Astrocyte of the cerebellum (primary cell): ENCODE results near the gene RGS6.

Experiments used
- DNase-seq: peaks from one replicate; pipeline ENCODE4 v3.0.0-alpha.2; 2011; ENCODE audit warnings: low read depth
- H3K4me3 ChIP-seq: 2 replicates; pipeline ENCODE4 v1.5.1; 2011; ENCODE audit warnings: mild to moderate bottlenecking, low read depth, low read length, moderate library complexity
- in situ Hi-C: cut with HindIII; loops from 2 replicates; pipeline ENCODE4 v1.10.0; 2017; ENCODE audit warnings: low sequenced_read_pairs
- TF ChIP-seq, protein P1 (sequence below): IDR thresholded peaks from 2 replicates; pipeline ENCODE4 v1.5.1; 2012; ENCODE audit warnings: low read length, low read depth, moderate library complexity, mild to moderate bottlenecking; ENCODE audit errors: missing control alignments

The RGS6 gene

DNA sequence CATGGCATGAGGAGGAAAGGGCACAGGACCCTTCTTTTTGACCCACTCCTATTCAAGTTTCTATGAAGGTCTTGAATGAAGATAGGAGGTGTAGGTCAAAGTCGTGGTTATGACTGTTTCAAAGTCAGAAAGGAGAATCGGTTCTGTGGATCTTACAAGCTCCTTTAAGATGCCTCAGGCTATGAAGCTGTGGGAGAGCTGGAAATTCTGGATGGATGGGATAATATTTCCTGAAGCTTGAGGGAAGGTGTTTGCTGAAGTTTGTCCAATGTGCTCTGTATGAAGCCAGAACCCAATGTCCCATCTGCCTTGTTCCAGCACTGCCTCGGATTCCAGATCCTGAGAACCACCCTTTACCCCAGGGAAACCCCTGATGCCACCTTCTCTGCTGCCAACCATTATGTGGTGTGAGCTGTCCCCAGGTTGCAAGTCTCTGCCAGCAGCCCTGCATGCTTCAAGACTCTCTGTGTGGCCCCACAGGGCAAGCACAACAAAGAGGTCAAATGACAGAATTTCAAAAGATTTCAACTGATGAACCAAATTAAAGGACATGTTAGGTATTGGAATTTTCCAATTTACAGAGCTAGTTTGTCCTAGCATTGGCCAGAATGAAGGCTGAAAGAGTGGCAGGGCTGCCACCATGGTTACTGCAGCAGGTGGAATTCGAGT lies 472.0 kb downstream of the RGS6 start:
- TF ChIP-seq, protein P1, sequence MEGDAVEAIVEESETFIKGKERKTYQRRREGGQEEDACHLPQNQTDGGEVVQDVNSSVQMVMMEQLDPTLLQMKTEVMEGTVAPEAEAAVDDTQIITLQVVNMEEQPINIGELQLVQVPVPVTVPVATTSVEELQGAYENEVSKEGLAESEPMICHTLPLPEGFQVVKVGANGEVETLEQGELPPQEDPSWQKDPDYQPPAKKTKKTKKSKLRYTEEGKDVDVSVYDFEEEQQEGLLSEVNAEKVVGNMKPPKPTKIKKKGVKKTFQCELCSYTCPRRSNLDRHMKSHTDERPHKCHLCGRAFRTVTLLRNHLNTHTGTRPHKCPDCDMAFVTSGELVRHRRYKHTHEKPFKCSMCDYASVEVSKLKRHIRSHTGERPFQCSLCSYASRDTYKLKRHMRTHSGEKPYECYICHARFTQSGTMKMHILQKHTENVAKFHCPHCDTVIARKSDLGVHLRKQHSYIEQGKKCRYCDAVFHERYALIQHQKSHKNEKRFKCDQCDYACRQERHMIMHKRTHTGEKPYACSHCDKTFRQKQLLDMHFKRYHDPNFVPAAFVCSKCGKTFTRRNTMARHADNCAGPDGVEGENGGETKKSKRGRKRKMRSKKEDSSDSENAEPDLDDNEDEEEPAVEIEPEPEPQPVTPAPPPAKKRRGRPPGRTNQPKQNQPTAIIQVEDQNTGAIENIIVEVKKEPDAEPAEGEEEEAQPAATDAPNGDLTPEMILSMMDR: no peak
- no peak for DNase-seq
- in situ Hi-C loops: no loop called here

DNA sequence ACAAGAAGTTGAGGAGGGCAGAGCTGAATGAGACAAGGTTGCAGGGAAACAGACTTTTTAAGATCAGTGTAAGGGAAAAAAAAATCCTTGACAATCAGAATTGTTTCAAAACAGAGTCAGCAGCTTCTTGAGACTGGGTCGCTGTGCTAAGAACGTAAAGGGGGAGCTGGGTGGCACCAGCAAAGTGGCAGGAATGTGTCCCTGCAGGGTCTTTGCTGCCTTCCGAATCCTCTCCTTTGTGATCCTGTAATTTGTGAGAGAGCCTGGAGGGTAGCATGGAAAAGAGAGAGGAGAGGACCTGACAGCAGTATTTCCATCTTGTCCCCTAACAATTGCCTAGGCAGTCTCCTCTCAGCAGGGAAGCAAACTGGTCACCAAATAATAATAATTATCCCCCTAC lies 472.8 kb downstream of the RGS6 start:
- in situ Hi-C loops: no loop called here
- no peak for DNase-seq
- H3K4me3 ChIP-seq: no peak overlapping the region
- TF ChIP-seq, protein P1: no peak

More for the DNA sequence above, 472.0 kb downstream of the RGS6 start:
- H3K4me3 ChIP-seq: no peak overlapping the region

DNA sequence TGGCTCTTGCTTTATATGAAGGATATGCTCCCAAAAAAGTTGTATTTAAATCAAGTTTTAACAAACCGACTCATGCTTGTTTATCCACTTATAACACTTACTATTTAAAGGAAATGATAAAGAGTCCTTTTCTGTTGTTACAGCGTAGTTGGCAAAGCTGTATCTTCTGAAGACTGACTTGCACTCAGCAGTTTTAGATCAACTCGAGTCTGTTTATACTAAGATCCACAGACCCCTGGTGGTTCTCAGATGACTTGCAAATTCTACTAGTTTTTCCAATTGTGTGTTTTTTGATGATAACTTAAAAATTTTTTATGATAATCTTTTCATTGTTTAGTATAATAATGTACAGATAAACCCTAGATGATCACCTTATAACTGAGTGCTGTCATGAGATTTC lies 475.8 kb downstream of the RGS6 start:
- DNase-seq: no peak
- TF ChIP-seq, protein P1: no peak
- in situ Hi-C loops: no loop called here
- H3K4me3 ChIP-seq: no peak overlapping the region

DNA sequence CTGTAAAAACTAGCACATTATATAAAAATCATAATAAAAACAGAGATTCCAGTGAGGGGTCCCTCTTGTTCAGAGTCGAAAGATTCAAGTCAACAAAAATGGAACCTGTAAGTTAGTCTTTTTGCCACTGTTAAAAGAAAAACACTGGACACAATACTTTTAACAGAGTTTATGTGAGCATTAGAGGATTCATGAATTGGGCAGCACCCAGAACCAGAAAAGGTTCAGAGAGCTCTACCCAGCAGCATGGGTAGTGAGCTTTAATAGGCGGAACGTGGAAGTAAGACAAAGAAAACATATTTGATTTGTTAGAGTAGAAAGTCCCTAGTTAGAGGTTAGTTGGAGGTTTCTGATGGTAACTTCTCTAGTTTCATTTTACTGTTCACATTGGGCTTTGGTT lies 476.8 kb downstream of the RGS6 start:
- TF ChIP-seq, protein P1: no peak
- H3K4me3 ChIP-seq: no peak overlapping the region
- in situ Hi-C loops: no loop called here
- DNase-seq: no peak

DNA sequence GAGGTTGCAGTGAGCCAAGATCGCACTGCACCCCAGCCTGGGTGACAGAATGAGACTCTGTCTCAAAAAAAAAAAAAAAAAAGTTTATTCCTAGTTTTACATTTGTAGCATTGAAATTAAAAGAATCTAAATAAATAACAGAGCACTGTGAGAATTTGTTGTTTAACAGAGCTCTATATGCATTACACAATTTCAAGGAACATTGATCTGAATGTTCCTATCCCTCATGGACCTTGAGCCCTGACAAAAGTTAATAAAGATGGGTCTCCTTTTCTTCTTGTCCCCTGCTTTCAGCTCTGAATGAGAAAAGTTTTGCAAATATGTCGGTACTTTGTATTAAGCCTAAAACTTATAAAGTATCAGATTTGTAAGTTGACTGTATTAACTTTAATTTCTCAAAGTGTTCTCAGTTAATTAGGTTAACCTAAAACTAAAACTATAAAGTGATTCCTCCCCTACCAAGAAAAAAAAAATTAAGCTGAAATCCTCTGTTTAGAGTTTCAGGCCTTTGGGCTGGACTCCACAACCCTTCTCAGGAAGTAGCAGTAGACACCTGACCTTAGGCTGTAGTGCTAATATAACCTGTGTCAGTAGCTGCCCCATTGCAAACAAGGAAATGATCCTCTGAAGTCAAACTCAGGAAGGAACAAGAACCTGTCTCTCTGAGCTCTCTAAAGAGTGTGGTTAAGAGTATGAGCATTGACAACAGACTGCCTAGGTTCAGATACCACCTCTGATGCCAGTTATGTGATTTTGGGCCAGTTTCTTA lies 484.0 kb downstream of the RGS6 start:
- no peak for DNase-seq
- H3K4me3 ChIP-seq: no peak overlapping the region
- in situ Hi-C loops: no loop called here
- TF ChIP-seq, protein P1: no peak

DNA sequence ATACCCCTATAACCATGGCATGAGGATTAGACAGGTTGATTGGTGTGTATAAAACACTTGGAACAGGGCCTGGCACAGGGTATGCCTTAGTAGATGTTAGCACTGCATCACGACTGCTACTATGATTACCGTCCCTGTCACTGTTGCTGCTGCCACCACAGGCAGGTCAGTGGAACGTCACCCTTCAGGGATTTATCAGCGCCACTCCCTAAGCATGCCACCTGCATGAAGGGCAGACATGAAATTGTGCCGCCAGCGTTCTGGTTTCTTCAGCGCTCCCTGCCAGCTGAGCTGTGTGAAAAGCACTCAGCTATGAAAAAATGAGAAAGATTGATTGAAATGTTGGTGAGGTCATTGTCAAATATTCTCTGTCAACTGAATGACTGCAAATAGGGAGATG lies 484.7 kb downstream of the RGS6 start:
- DNase-seq: no peak
- in situ Hi-C loops: no loop called here
- no peak overlapping the region for H3K4me3 ChIP-seq
- TF ChIP-seq, protein P1: no peak
